Measurements from ENCODE around the gene CTSW.

CTSW gene

GRCh38 chr11:65855927-65856363, 23.7 kb upstream of the CTSW start:
- no peak for DNase-seq (ENCODE audit: low spot score)
- peak overlapping the region; percentile 91 for H3K27ac ChIP-seq (ENCODE audit: poor library complexity, severe bottlenecking)
- no peak for TF ChIP-seq CTCF (IDR thresholded peaks at IDR 0.05; ENCODE audit: poor library complexity, severe bottlenecking)
- no peak for ATAC-seq (ENCODE audit: low read depth)
- peaks cover 46% of the 10 kb centered on the region for H3K36me3 ChIP-seq (ENCODE audit: low read depth)
- H3K4me3 ChIP-seq (ENCODE audit: severe bottlenecking) = no peak overlapping the region
- no peaks in the 10 kb centered on the region for H3K4me1 ChIP-seq (ENCODE audit: insufficient read depth, poor library complexity, severe bottlenecking)
- H3K9me3 ChIP-seq (ENCODE audit: severe bottlenecking) = no peaks in the 10 kb centered on the region
- H3K27me3 ChIP-seq (ENCODE audit: insufficient read depth, poor library complexity, severe bottlenecking) = no peaks in the 10 kb centered on the region

DNA sequence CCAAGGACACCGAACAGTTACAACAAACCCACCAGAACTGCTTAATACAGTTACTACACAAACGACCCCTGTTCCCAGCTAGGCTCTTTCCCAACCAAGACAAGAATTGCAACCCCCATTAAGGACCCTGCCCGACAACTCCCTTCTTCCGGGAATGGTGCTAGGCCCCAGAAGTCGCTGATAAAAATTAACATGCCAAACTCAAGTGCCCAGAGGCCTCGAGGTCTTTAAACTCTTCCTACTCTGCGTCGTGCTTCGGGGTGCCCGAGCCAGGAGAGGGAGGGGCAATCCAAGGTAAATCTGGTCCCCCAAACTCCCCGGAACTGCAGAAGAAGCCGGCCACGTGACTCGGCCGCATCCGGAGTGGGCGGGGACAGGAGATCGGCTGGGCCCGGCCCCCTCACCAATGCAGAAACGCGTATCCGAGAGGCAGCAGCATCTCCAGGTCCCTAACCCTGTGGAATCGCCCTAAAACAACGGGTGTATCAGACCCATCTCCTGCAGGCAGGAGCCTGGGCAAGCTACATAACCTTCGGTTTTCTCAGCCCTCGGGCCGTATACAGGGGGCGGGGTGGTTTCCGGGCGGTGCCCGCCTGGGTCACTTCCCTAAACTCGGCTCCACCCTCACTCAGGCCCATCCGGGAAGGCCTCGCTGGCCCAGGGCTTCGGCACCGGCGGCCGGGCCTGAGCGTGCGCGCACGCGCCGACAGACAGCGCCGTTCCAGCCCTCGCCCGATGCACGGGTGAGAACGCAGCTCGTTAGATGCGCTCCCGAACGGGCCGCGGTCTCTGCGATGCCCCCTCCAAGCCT, 22.7 kb upstream of the CTSW start:
- peak overlapping the region; percentile 97 for H3K4me3 ChIP-seq (ENCODE audit: severe bottlenecking)
- DNase-seq (ENCODE audit: low spot score) = peak; percentile 75
- no peak for TF ChIP-seq CTCF (IDR thresholded peaks at IDR 0.05; ENCODE audit: poor library complexity, severe bottlenecking)
- ATAC-seq (ENCODE audit: low read depth) = peak; percentile 11
- no peaks in the 10 kb centered on the region for H3K27me3 ChIP-seq (ENCODE audit: insufficient read depth, poor library complexity, severe bottlenecking)
- H3K36me3 ChIP-seq (ENCODE audit: low read depth) = peaks cover 50% of the 10 kb centered on the region
- H3K4me1 ChIP-seq (ENCODE audit: insufficient read depth, poor library complexity, severe bottlenecking) = no peaks in the 10 kb centered on the region
- H3K9me3 ChIP-seq (ENCODE audit: severe bottlenecking) = no peaks in the 10 kb centered on the region
- peak overlapping the region; percentile 91 for H3K27ac ChIP-seq (ENCODE audit: poor library complexity, severe bottlenecking)

GRCh38 chr11:65857500-65857852, 22.2 kb upstream of the CTSW start:
- TF ChIP-seq CTCF (IDR thresholded peaks at IDR 0.05; ENCODE audit: poor library complexity, severe bottlenecking) = no peak
- no peaks in the 10 kb centered on the region for H3K27me3 ChIP-seq (ENCODE audit: insufficient read depth, poor library complexity, severe bottlenecking)
- H3K9me3 ChIP-seq (ENCODE audit: severe bottlenecking) = no peaks in the 10 kb centered on the region
- H3K36me3 ChIP-seq (ENCODE audit: low read depth) = peaks cover 55% of the 10 kb centered on the region
- ATAC-seq (ENCODE audit: low read depth) (no peak), DNase-seq (ENCODE audit: low spot score) (no peak)
- H3K27ac ChIP-seq (ENCODE audit: poor library complexity, severe bottlenecking) = peak overlapping the region; percentile 91
- H3K4me1 ChIP-seq (ENCODE audit: insufficient read depth, poor library complexity, severe bottlenecking) = no peaks in the 10 kb centered on the region
- peak overlapping the region; percentile 97 for H3K4me3 ChIP-seq (ENCODE audit: severe bottlenecking)

DNA sequence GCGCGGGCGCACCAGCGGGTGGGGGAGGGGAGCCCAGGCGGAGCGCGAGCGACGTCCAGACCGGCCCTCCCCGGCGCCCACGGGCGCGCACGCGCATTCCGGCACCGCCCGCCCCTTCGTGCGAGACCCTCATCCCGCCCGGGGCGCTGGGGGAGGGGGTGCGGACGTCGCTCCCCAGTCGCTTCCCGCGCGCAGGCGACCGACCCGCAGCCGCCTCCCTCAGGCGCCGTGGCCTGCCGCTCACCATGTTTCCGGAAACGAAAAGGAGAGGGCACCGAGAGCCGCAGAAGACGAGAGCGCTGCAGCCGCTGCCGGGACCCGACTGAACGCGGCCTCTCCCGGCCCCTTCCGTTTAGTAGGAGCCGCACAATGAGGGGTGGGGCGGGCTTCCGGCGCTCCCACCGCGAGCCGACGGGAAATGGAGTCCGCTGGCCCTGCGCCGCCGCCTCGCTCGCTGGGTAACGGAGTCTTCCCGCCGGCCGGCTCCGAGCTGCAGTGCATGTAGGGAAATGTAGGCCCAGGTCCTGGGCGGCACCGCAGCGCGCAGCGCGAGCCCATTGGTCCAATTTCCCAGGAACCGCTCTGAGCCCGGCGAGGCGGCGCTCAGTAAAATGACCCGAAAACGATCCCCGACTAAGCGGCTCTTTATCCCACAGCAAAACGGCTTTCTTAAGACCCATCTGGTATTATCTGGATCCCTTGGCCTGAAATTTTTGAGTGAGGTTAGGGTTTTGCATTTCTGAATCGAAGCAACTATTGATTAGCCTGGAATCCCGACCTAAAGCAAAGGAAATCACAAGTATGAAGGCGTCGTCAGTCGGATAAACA, 21.6 kb upstream of the CTSW start, which contains the start of gene CFL1:
Gene CFL1 (minus strand): TSS at position 328 of the 828 bp plus-strand sequence. CDS start 81 bp downstream, at position 247.
- peak; percentile 99 for DNase-seq (ENCODE audit: low spot score)
- peaks cover 60% of the 10 kb centered on the region for H3K36me3 ChIP-seq (ENCODE audit: low read depth)
- ATAC-seq (ENCODE audit: low read depth) = peak; percentile 68
- peak within 1 kb of the TSS; percentile 91 for H3K27ac ChIP-seq (ENCODE audit: poor library complexity, severe bottlenecking)
- peak within 1 kb of the TSS; percentile 97 for H3K4me3 ChIP-seq (ENCODE audit: severe bottlenecking)
- H3K4me1 ChIP-seq (ENCODE audit: insufficient read depth, poor library complexity, severe bottlenecking) = no peaks in the 10 kb centered on the region
- H3K9me3 ChIP-seq (ENCODE audit: severe bottlenecking) = no peaks in the 10 kb centered on the region
- H3K27me3 ChIP-seq (ENCODE audit: insufficient read depth, poor library complexity, severe bottlenecking) = no peaks in the 10 kb centered on the region
- no peak for TF ChIP-seq CTCF (IDR thresholded peaks at IDR 0.05; ENCODE audit: poor library complexity, severe bottlenecking)
